Measurements from ENCODE around the gene ARID5B.
A peak's percentile ranks its signal among the peaks of the same experiment; 100 is the strongest.

The ARID5B gene

DNA sequence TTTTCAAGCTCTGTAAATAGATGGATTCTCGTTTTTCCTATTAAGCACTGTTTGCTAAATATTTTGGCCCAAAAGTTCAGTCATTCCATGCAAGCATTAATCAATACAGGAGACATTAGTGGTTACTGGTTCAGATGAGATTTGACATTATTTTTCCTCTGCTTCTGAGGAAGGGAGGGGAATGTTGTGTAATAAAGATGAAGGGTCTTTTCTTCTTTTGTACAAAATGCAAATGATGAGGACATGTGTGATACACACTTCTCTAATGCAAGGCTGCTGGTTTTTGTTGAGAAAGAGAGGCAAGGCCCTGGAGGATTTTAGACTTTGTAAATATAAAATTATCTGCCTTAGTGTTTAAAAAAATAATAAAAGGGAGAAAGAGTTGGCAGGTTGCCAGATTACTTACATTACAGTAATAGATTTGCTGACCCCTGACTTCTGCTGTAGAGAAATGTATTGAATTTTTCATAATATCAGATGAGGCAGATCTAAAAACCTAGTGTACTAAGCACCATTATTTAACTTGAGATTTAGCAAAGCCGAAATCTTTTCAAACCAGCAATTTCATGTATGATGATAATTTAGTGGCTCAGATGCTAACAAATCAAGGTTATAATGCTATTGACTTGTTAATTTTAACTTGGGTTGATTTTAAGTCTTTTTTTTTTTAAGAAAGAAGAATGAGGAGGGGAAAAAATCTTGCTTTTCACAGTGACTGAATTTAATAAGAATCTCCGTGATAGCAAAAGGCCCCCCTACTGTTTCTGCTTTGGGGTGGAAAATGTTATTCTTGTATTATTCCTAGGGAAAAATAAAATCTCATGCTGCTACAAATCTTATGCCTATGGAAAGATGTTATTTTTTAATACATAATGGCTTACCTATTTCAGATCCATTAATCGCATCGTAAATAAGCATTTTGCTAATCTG, 180.1 kb downstream of the ARID5B start:
- peak; percentile 32 to 43 for DNase-seq

DNA sequence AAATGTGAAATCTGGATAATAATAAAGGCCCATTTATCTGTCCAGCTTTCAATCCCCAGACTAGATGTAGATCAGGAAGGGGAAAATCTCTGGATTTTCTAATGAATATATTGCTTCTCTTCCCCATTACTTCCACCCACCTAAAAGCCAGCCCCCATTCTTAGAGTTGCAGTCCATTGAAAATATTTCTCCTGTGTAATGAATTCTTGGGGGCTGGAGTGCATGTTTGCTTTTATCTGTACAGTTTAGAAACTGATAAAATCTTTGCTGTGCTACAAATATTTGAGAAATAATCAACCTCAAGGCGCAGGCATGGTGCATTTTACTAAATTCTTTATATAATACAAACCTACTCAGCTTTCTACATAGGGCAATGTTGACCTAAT, 180.8 kb downstream of the ARID5B start:
- DNase-seq = peak; percentile 35 to 36

DNA sequence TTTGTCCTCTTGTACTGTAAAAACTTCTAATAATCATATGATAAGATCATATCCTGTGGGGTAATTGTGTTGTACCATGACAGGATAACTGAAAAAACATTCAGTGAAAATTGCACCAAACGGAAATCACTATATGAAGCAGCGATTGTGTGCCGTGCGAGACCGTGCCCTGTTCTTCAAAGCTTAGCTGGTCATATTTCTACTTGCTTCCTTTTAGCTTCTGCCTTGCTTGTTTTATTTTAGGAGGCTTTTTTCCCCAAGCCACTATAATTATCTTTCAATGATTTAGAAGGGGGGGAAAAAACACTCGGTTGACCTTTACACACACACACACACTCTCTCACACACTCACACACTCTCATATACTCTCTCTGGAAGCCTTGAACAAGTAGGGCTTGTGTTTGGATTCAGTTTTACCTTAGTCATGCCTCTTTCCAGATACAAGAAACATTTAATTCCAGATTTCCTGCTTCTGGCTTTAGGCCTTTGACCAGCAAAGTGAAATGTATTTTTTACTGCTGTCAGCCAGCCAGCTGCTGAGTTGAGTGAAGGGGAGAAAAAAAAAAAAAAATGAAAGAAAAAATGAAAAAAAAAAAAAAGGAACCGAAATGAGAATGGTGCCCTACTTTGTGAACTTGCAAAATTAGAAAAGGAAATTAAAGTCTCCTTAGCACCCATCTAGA, 181.4 kb downstream of the ARID5B start:
- DNase-seq = peak; percentile 50

DNA sequence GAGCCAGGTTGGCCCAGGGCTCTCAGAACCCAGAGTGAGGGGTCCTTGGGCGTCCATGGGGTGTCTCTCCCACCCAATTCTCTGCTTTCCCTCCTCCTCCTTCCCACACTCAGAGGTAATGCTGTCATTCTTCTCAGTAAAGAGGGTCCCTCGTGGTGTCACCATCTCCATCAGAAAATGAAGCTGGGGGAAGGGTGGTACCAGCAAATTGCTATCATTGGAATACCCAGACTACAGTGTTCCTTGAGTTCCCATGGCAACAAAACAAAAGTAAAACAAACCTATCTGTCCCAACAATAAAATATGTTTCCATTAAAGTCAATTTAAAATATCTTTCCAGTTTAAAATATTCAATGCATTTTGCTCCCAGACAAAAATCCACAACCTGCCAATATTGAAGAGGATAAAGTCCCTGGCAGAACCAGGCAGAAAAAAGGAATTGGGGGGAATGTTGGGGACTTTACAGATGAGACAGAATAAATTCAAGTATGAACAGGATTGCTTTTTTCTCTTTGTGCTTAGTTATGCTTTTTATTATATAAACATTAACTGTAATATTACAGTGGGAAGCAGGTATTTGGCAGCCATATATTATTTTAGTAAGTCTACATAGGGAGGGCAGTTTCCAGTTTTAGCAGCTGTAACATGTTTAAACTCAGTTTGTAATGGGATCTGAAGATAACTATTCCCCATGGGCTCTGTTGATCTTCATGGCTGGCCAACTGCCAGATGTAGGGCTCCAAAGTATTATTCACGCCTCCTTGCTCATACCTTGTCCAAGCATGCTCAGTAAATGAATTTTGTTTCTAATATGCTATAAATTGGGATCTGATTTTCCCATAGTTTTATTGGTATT, 182.1 kb downstream of the ARID5B start:
- DNase-seq = peak; percentile 35 to 40

- DNase-seq = no peak
Observed at GRCh38 chr10:62084451-62084850, 183.0 kb downstream of the ARID5B start.

- DNase-seq = no peak
Observed at GRCh38 chr10:62085404-62085803, 183.9 kb downstream of the ARID5B start.

- no peak for DNase-seq
Observed at GRCh38 chr10:62085821-62086220, 184.3 kb downstream of the ARID5B start.

- no peak for DNase-seq
Observed at GRCh38 chr10:62087329-62087728, 185.8 kb downstream of the ARID5B start.

- DNase-seq = no peak
Observed at GRCh38 chr10:62088786-62089185, 187.3 kb downstream of the ARID5B start.

DNA sequence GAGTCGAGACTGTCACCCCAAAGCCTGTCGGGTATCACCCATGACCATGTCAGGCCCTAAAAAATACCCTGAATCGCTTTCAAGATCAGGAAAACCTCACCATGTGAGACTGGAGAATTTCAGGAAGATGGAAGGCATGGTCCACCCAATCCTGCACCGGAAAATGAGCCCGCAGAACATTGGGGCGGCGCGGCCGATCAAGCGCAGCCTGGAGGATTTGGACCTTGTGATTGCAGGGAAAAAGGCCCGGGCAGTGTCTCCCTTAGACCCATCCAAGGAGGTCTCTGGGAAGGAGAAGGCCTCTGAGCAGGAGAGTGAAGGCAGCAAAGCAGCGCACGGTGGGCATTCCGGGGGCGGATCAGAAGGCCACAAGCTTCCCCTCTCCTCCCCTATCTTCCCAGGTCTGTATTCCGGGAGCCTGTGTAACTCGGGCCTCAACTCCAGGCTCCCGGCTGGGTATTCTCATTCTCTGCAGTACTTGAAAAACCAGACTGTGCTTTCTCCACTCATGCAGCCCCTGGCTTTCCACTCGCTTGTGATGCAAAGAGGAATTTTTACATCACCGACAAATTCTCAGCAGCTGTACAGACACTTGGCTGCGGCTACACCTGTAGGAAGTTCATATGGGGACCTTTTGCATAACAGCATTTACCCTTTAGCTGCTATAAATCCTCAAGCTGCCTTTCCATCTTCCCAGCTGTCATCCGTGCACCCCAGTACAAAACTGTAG, 191.0 kb downstream of the ARID5B start:
- no peak for DNase-seq

- DNase-seq = no peak
Observed at GRCh38 chr10:62093863-62094291, 192.4 kb downstream of the ARID5B start.

- no peak for DNase-seq
Observed at GRCh38 chr10:62095181-62096122, 194.0 kb downstream of the ARID5B start.

DNA sequence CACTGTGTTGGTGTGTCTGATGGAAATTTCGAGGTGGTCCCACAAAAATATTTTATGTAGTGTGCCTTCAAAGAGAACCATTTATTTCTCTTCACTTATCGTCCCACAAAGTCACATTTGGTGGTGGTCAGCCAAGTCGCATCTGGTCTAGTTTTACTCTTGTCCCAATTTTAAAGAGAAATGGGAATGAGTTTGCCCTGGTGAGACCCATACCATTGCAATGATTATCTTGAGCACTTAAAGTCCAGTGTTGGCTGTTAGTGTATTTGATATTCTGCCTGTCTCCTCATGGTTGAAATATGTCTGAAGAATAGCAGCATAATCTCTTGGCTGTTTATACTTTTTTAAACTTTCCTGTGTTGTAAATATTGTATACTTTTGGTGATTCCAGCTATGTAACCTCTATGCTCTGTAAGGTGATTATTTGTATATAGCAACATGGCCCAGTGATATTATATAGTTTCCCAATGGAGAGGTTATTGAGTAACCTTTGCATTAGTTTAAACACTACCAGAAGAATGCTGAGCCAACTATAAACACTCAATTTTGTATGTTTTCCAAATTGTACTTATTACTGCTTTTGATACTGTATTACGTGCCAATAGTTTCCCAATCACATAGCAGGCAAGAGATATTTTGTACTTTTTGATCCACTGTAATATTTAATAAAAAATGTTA, 194.9 kb downstream of the ARID5B start:
- DNase-seq = no peak

DNA sequence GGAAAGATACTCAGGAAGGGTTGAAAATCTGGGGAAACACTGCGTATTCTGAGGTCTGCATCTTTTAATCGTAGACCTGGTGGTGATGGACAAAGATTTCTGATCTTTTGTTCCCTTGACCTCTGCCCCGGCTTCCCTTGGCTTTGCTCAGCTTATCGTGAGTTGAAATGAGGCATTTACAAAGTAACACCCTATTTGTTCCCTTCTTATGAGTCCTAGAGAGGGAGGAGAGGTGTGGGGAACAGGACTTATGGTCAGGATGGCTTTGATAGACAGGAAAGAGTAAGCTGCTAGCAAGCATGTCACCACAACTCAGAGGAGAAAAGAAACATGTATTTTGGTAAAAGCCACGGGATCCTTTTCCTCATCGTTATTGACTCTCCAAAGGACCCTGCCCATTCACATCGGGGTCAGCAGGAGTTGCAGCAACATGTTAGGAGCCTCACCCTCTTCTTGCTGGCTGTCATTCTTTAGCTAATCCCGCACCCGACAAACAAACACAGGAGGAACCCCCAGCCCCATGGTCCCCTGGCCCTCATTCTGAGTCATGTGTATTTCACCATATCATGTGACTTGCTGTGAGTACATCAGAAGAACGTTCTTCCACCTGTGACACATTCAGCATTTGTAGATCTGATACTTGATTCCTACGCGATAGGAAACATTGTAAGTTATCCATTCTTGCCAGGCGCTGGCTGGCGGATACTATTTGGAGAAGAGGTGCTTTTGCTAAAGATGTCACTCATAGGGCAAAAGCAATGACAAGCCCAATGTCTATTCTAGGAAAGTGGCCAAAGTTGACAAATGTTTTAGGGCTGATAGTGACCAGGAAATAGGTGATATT, 197.0 kb downstream of the ARID5B start:
- no peak for DNase-seq

DNA sequence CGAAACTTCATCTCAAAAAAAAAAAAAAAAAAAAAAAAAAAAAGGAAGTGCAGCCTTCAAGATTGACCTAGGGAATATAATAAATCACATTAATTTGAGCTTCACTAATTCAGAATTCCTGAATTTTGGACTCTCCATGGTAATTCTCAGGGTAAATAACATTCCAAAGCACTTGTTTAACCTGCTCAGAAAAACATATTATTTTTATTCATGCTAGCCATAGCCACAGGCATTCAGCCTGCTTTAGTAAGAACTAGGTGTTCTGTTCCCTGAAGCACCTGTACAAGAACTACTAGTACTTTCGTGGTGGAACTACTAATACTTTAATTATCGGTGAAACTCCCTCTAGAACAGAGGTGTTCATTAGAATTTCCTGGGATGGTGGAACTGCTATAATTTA, 197.8 kb downstream of the ARID5B start:
- DNase-seq = no peak

DNA sequence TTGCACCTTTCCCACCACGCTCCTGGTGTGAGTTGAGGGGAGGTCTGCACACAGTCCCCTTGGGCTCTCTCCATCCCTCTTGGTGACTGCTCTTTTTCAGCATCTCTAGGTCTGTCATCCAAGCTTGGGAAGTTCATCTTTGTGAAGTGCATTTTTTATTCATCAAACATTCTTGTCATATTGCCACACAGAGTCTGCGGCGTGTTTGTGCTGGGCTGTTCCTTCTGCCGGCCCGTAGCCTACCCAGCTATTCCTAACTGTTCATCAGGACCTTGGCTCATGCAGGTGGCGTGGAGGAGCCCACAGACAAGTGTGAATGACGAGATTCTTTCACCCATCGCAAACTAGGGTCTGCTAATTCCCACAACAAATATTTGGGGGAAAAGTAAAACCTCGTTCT, 202.4 kb downstream of the ARID5B start:
- no peak for DNase-seq

GRCh38 chr10:62106929-62107519, 205.5 kb downstream of the ARID5B start:
- DNase-seq = no peak

GRCh38 chr10:62108759-62109586, 207.5 kb downstream of the ARID5B start:
- DNase-seq = no peak
